CD14-positive monocyte (primary cell): ENCODE measurements around the gene MUC5B. TPM values are rescaled to one million over a fixed set of nuclear protein-coding genes. Genes with fewer than 3 reads are reported as not detected.

Source experiments
- DNase-seq, 3 donors: peaks; one replicate each; pipeline ENCODE4 v3.0.0-alpha.2; 2011 to 2022
- H2AFZ ChIP-seq: 2 replicates; pipeline ENCODE4 v1.6.0; 2012; ENCODE audit warnings: mild to moderate bottlenecking, low read depth, low read length, inconsistent platforms; ENCODE audit not compliant: insufficient read depth, poor library complexity, severe bottlenecking
- H3K27ac ChIP-seq, 2 donors: 1 replicate in 1 of 2; 2 replicates in 1 of 2; pipeline ENCODE4 v1.5.1; 2012 to 2013; ENCODE audit warnings: low read length in 2 of 2, control low read depth in 1 of 2, inconsistent platforms in 1 of 2, low read depth in 1 of 2, mild to moderate bottlenecking in 1 of 2
- H3K27me3 ChIP-seq, 2 donors: one replicate each; pipeline versions ENCODE4 v1.6.0 to v1.6.1; 2011 to 2013; ENCODE audit warnings: low read length in 2 of 2; ENCODE audit not compliant: control insufficient read depth in 2 of 2, insufficient read depth in 2 of 2
- H3K36me3 ChIP-seq, 2 donors: replicated peaks in 1 of 2; 1 replicate in 1 of 2; 2 replicates in 1 of 2; pipeline versions ENCODE4 v1.5.1 to v1.6.1; 2012 to 2013; ENCODE audit warnings: low read length in 2 of 2, control low read depth in 1 of 2, inconsistent platforms in 1 of 2, mild to moderate bottlenecking in 1 of 2; ENCODE audit not compliant: insufficient read depth in 2 of 2, control insufficient read depth in 1 of 2
- H3K4me1 ChIP-seq, 2 donors: 1 replicate in 1 of 2; 2 replicates in 1 of 2; pipeline versions ENCODE4 v1.5.1 to v1.6.1; 2012 to 2013; ENCODE audit warnings: low read length in 2 of 2, control low read depth in 1 of 2, inconsistent platforms in 1 of 2, mild to moderate bottlenecking in 1 of 2, moderate library complexity in 1 of 2; ENCODE audit not compliant: insufficient read depth in 2 of 2, control insufficient read depth in 1 of 2
- H3K4me2 ChIP-seq: replicated peaks from 2 replicates; pipeline ENCODE3; 2012; ENCODE audit warnings: low read length, moderate library complexity, mild to moderate bottlenecking; ENCODE audit not compliant: poor library complexity, severe bottlenecking; ENCODE audit errors: extremely low read depth
- H3K4me3 ChIP-seq, 3 experiments: fragments of 200-600 bp in 1 of 3; sonication (generic) in 1 of 3; replicated peaks in 1 of 3; 1 replicate in 2 of 3; 2 replicates in 1 of 3; pipeline ENCODE4 v1.5.1; 2011 to 2013; ENCODE audit warnings: low read length in 3 of 3, mild to moderate bottlenecking in 3 of 3, control low read depth in 2 of 3, low read depth in 2 of 3, inconsistent platforms in 1 of 3, moderate library complexity in 1 of 3
- H3K79me2 ChIP-seq: 2 replicates; pipeline ENCODE4 v1.6.0; 2012; ENCODE audit warnings: mild to moderate bottlenecking, control low read depth, inconsistent platforms, low read length, moderate library complexity; ENCODE audit not compliant: insufficient read depth
- H3K9ac ChIP-seq: 2 replicates; pipeline ENCODE4 v1.6.0; 2017; ENCODE audit warnings: low read length, mild to moderate bottlenecking; ENCODE audit not compliant: insufficient read depth, poor library complexity, severe bottlenecking
- H3K9me3 ChIP-seq, 2 donors: replicated peaks in 1 of 2; 1 replicate in 1 of 2; 2 replicates in 1 of 2; pipeline versions ENCODE4 v1.5.1 to v1.6.1; 2012 to 2013; ENCODE audit warnings: low read length in 2 of 2, control low read depth in 1 of 2; ENCODE audit not compliant: control insufficient read depth in 1 of 2, insufficient read depth in 1 of 2
- H4K20me1 ChIP-seq: 2 replicates; pipeline ENCODE4 v1.6.0; 2012; ENCODE audit warnings: mild to moderate bottlenecking, low read length, control low read depth, moderate library complexity; ENCODE audit not compliant: insufficient read depth
- H3K27ac Mint-ChIP-seq, 7 donors: one replicate each; pipeline ENCODE4 v1.8.0; 2020; ENCODE audit warnings: mild to moderate bottlenecking in 7 of 7, mixed read lengths in 7 of 7, moderate library complexity in 6 of 7, inconsistent platforms in 2 of 7
- H3K27me3 Mint-ChIP-seq, 3 donors: one replicate each; pipeline ENCODE4 v1.8.0; 2021 to 2022; ENCODE audit warnings: low read depth in 3 of 3, mild to moderate bottlenecking in 3 of 3, mixed read lengths in 3 of 3, moderate library complexity in 3 of 3, inconsistent platforms in 1 of 3
- H3K36me3 Mint-ChIP-seq, 2 donors: one replicate each; pipeline ENCODE4 v1.8.0; 2020; ENCODE audit warnings: mixed read lengths in 2 of 2, inconsistent platforms in 1 of 2, mild to moderate bottlenecking in 1 of 2
- H3K4me1 Mint-ChIP-seq: one replicate; pipeline ENCODE4 v1.8.0; 2020; ENCODE audit warnings: mild to moderate bottlenecking, mixed read lengths
- H3K4me3 Mint-ChIP-seq, 2 donors: one replicate each; pipeline ENCODE4 v1.8.0; 2020; ENCODE audit warnings: mild to moderate bottlenecking in 2 of 2, mixed read lengths in 2 of 2, moderate library complexity in 1 of 2
- H3K9me3 Mint-ChIP-seq, 7 donors: one replicate each; pipeline ENCODE4 v1.8.0; 2020 to 2022; ENCODE audit warnings: mixed read lengths in 7 of 7, mild to moderate bottlenecking in 6 of 7, moderate library complexity in 6 of 7, inconsistent platforms in 2 of 7
- WGBS: methylation state at CpG from one replicate; pipeline ENCODE4 v1.1.5; 2013; ENCODE audit warnings: missing lambda C conversion rate; ENCODE audit not compliant: insufficient coverage; 5-methylcytosine and 5-hydroxymethylcytosine counted together
- intact Hi-C, 2 donors: fragments of 100-400 bp; cut with micrococcal nuclease; formaldehyde crosslinking; loops; one replicate each; pipeline versions ENCODE4 v1.15.0 to v1.15.1; 2023
- polyA plus RNA-seq, 3 donors: library from polyadenylated mRNA; depleted of rRNA in 1 of 3; unstranded in 2 of 3; stranded (reverse) in 1 of 3; fragments of 300-500 nt in 2 of 3; fragments of >200 nt in 1 of 3; fragmentation: Illumina TruSeq in 2 of 3; gene quantifications; 1 replicate in 2 of 3; 2 replicates in 1 of 3; pipeline ENCODE4 v1.2.3, GENCODE V29; 2012 to 2021
- TF ChIP-seq, protein P1 (sequence below): fragments of 200-600 bp; IDR thresholded peaks from one replicate; pipeline ENCODE4 v1.8.0; 2022; ENCODE audit warnings: antibody characterized with exemption, mild to moderate bottlenecking

Gene MUC5B
- polyA plus RNA-seq, 3 donors = not detected

GRCh38 chr11:1270476-1270875 is 47.6 kb downstream of the MUC5B start:
- H3K79me2 ChIP-seq = no peaks in the 10 kb centered on the region
- peaks cover 33% of the 10 kb centered on the region for H4K20me1 ChIP-seq
- Mint-ChIP-seq H3K36me3 (peaks cover 5 to 28% of the 10 kb centered on the region in 2 donors), H3K4me1 (no peaks in the 10 kb centered on the region), H3K27me3 (peaks cover 0 to 3% (median 0%) of the 10 kb centered on the region in 3 donors), H3K9me3 (peaks cover 8 to 19% (median 13%) of the 10 kb centered on the region in 7 donors), H3K4me3 (no peak overlapping the region), H3K27ac (no peak overlapping the region)
- peaks cover 4 to 9% of the 10 kb centered on the region in 2 donors for H3K9me3 ChIP-seq
- WGBS = 96% methylated on average over 3 of the region's 10 CpGs
- TF ChIP-seq, protein P1, sequence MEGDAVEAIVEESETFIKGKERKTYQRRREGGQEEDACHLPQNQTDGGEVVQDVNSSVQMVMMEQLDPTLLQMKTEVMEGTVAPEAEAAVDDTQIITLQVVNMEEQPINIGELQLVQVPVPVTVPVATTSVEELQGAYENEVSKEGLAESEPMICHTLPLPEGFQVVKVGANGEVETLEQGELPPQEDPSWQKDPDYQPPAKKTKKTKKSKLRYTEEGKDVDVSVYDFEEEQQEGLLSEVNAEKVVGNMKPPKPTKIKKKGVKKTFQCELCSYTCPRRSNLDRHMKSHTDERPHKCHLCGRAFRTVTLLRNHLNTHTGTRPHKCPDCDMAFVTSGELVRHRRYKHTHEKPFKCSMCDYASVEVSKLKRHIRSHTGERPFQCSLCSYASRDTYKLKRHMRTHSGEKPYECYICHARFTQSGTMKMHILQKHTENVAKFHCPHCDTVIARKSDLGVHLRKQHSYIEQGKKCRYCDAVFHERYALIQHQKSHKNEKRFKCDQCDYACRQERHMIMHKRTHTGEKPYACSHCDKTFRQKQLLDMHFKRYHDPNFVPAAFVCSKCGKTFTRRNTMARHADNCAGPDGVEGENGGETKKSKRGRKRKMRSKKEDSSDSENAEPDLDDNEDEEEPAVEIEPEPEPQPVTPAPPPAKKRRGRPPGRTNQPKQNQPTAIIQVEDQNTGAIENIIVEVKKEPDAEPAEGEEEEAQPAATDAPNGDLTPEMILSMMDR = no peak
- H3K4me3 ChIP-seq = no peak overlapping the region
- no peak overlapping the region for H2AFZ ChIP-seq
- no peak for DNase-seq
- no peak overlapping the region for H3K4me2 ChIP-seq
- H3K36me3 ChIP-seq = peaks cover 20 to 23% of the 10 kb centered on the region in 2 donors
- intact Hi-C loops = no loop called here
- H3K4me1 ChIP-seq = no peaks in the 10 kb centered on the region
- no peak overlapping the region for H3K9ac ChIP-seq
- no peak overlapping the region for H3K27ac ChIP-seq
- no peaks in the 10 kb centered on the region for H3K27me3 ChIP-seq

DNA sequence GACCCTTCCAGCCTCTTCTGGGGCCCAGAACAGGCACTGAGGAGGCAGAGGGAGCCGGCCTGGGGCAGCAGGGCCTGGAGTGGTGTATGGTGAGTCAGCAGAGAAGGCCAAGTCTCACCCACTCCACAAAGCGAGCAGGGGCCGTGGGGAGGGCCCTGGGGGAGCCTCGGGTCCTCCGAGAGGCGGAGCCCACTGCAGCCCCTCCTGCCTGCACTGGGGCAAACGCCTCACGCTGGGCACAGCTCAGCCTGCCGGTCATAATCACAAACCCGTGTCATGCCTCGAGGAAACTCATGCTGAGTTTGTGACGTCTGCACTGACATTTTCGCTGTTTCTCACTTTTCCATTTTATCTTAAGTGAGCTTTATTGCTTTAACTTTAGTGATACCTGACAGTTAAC is 48.1 kb downstream of the MUC5B start:
- peaks cover 10 to 31% of the 10 kb centered on the region in 2 donors for H3K36me3 Mint-ChIP-seq
- Histone ChIP-seq H3K9me3 (peaks cover 0 to 4% of the 10 kb centered on the region in 2 donors), H3K9ac (no peak overlapping the region), H4K20me1 (peaks cover 38% of the 10 kb centered on the region), H3K27ac (no peak overlapping the region), H3K4me3 (no peak overlapping the region), H3K79me2 (no peaks in the 10 kb centered on the region), H3K4me2 (no peak overlapping the region), H3K36me3 (peaks cover 25 to 29% of the 10 kb centered on the region in 2 donors), H3K4me1 (no peaks in the 10 kb centered on the region), H3K27me3 (no peaks in the 10 kb centered on the region), H2AFZ (no peak overlapping the region)
- peaks cover 0 to 3% (median 0%) of the 10 kb centered on the region in 3 donors for H3K27me3 Mint-ChIP-seq
- intact Hi-C loops = no loop called here
- TF ChIP-seq, protein P1 = no peak
- WGBS = 90% methylated on average over 9 of the region's 13 CpGs
- H3K9me3 Mint-ChIP-seq = peaks cover 4 to 14% (median 8%) of the 10 kb centered on the region in 7 donors
- no peak for DNase-seq
- H3K4me3 Mint-ChIP-seq = no peak overlapping the region
- no peaks in the 10 kb centered on the region for H3K4me1 Mint-ChIP-seq
- H3K27ac Mint-ChIP-seq = no peak overlapping the region
